NOMO-1 treated with DMSO at 0.1 percent for 48 hours (cell line): ENCODE measurements around the gene ARHGAP26.

ENCODE experiments used
- DNase-seq: peaks from one replicate; lab custom pipeline; 2025; ENCODE audit not compliant: unreplicated experiment; lab: John Stamatoyannopoulos, UW

ARHGAP26 gene

DNA sequence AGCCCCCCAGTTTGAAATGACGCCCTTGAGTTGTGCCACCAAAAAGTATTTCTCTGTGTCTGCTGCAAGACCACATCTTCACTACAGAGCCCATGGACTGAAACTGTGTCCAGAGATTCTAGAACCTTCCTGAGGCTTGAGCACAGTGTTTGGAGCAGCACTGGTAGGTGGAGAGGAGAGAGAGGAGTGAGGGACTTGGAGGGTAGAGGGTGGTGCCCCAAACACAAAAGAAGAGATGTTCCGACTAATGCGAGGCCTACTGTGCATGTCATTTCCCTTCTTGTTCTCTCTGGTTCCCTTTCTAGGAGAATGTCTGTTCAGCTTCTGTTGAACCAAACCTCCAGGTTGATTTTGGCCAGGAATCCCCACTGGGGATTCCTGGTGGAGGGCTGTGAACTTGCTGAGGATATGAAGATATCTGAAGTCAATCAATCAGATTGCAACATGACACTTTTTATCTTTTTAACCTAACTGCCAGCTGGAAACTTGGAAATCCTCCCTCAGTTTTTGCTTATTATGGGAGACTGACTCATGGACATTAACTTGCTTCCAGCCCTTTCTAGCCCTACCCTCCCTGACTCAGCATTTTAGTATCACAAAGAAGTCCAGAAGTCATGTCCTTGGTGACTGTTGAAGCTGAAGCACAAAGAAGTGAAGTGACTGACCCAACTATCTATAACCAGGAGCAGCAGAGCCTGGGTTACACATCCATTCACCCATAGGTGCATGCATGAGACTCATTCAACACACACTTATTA is 478.8 kb downstream of the ARHGAP26 start:
- DNase-seq = no peak

DNA sequence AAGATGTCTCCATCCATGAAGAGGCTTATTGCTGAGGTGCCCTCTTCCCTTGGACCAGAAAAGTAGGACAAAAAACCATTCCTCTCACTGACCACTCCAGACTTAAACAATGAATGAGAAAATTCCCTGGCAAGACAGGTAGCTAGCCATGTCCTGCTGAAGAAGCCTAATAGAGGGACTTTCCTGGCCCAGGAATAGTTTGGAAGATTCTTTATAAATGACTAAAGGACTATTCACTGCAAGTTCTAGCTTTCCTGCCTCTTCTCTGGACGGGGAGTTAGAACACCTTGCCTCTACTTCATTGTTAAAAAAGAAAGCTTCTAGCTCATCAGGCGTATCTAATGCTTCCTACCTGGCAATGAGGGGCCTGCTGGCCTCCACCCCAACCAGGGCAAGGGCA is 479.7 kb downstream of the ARHGAP26 start:
- no peak for DNase-seq

DNA sequence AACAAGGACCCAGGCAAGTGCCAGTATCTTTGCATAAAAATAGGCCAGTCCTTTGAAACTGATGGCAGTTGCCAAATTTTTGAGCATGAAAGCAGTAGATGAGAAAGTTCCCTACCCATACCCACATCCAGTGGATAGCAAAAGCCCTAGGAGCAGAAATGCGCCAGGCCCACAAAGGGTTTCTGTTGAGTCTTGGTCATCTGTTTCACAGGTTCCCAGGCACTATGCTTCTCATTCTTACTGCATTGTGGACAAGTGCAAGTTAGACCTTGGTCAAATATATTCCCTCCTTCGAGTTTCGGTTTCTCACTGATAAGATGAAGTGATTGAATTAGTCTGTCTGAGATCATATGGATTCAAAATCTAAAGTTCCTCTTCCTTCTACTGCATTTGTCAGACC is 481.0 kb downstream of the ARHGAP26 start:
- no peak for DNase-seq

DNA sequence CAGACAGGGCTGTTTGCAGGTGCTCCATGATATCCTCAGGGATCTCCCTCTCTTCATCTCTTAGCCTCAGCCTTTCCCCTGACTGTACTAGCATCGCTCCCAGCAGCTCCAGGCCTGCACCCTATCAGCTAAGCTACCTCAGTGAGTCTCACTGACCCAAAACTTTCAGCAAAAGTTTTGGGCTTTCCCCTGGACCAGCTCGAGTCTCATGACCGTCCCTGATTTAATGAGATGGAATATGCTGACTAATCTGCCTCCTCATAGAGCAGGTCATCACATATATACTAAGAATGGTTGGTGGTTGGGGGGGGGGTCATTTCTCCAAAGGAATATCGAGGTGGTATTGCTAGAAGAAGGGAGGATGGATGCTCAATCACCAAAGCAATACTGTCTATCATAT is 481.8 kb downstream of the ARHGAP26 start:
- DNase-seq = no peak

DNA sequence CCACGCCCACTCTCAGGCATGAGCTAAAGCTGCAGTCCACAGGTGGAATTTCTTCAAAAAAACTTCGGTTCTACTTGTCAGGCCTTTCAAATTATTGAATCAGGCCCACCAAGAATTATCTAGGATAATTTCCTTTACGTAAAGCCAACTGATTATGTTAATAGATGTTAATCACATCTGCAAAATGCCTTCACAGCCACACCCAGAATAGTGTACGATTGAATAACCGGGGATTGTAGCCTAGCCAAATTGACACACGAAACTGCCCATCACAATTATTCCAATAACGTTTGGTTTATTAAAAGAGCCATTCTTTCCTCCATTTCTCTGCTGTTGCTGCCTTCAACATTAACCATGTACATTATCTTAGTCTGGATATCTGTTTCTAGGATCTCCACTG is 484.6 kb downstream of the ARHGAP26 start:
- no peak for DNase-seq

DNA sequence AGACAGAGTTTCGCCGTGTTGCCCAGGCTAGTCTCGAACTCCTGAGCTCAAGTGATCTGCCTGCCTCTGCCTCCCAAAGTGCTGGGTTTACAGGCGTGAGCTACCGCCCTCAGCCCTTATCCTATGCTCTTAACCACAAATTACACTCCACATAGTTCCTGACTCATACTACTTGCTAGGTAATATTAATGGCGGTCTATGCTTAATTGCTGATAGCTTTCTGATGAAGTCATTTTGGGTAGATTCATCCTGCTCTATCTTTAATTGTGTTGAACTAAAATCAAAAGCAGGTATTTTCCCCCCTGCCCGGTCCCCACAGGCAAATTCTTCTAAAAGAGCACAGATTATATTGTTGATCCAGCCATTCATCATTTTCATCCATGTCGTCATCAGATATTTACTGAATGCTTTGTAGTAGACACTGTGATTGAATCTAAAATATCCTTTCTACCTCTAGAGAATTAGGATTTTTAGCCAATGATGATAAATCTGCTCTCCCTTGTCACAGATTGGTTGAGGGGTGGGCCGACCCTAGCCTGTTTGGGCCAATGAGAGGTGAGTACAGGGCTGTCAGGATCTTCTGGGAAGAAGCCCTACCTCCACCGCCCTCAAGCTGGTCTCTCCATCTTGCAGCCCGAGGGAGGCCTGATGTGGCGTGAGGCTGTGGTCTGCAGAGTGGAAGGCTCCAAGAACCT is 488.5 kb downstream of the ARHGAP26 start:
- DNase-seq = no peak

DNA sequence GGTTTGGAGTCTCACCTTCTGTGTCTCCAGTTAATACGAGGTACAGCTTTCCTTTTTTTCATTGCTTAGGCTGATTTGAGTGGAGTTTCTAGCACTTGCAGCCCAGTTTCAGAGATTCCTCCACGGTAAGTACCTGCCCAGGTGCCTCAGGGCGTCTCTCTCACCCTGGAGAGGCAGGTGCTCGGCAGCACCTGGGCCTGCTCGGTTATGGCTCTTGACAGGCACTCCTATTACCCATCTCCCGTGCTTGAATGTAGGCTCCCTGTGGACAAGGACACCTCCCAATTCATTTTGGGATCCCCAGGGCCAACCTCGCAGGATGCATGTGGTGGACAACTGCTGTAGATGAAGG is 489.1 kb downstream of the ARHGAP26 start:
- DNase-seq = no peak

DNA sequence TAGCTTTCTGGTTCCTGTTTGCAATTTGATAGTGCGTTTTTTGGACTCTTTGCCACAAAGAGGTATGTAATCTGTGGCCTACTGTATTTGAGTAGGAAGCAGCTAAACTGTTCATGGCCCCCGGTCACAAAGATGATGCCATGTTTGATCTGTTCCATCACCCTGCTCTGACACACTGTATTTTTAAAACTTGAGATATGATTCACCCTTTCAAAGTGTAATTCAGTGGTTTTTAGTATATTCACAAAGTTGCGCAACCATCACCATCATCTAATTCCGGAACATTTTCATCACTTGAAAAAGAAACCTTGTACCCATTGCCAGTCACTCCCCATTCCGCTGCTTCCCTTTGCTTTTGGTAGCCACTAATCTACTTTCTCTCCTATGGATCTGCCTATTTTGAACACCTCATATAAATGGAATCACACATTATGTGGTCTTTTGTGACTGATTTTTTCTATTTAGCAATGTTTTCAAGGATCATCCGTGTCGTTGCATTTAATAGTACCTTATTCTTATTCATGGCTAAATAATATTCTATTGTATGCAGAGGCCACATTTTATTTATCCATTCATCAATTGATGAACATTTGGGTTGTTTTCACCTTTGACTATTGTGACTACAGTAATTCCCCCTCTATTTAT is 491.7 kb downstream of the ARHGAP26 start:
- DNase-seq = peak; percentile 81

DNA sequence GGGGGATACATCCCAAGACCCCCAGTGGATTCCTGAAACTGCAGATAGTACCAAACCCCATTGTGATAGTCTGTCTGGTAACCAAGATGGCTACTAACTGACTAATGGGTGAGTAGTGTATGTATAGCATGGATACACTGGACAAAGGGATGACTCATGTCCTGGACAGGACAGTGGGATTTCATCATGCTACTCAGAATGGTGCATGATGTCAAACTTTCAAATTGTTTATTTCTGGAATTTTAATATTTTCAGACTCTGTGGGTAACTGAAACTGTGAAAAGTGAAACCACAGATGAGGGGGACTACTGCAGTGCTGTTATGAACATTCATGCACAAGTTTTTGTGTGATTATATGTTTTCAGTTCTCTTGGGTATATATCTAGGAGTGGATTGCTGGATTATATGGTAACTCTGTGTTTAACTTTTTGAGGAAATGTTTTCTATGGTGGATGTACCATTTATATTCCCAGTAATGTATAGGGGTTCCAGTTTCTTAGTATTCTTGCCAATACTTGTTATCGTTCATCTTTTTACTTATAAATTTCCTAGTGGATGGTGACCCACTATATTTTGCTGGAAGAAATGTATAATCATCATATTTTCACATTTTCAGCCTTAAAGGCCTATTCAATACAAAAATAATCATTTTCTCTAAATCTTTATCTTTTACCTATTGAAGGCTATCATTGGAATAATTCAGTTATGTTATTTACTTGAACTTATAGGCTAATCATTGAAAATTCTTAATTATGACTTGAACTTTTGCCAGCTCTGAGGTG is 492.4 kb downstream of the ARHGAP26 start:
- DNase-seq = no peak

DNA sequence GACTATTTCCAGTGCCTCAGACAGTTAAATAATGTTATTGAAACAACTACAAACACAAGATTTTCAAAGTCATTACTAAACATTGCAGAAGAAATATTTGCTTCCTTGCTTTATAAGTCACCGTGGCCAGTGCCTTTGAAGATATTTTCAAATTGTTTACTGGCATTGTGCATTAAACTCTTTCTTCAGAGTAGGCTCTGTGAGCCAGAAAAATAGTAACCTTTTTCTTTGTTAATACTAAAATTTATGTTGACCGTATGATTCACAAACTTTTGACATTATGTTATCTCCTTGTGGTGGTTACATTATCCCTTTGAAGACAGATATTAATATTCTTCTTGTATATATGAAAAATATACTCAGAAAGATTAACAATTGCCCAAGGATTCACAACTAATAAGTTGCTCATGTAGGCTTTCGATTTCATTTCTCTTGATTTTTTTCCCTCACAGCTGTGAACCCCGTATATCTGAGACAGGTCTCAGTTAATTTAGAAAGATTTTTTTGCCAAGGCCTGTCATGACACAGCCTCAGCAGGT is 493.2 kb downstream of the ARHGAP26 start:
- DNase-seq = no peak

DNA sequence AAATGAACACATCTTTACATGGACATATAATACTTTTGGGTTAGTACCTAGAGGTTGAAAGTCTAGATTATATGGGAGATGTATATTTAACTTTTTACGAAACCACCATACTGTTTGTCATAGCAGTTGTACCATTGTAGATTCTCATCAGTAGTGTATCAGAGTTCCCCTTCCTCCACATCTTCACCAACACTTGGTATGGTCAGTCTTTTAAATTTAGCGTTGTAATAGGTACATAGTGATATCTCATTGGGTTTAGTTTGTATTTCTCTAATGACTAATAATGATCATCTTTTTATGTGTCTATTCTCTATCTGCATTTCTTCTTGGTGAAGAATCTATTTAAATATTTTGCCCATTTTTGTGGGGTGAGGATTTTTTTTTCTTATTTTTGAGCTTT is 495.8 kb downstream of the ARHGAP26 start:
- DNase-seq = no peak

DNA sequence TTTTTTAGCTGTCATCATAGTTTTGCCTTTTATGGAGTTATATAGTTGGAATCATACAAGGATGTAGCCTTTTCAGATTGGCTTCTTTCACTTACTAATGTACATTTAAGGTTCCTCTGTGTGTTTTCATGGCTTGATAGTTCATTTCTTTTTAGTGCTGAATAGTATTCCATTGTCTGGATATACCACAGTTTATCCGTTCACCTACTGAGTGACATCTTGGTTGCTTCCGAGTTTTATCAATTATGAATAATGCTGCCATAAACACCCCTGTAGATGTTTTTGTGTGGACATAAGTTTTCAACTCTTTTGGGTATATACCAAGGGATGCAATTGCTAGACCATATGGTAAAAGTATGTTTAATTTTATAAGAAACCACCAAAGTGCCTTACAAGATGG is 497.0 kb downstream of the ARHGAP26 start:
- DNase-seq = no peak

DNA sequence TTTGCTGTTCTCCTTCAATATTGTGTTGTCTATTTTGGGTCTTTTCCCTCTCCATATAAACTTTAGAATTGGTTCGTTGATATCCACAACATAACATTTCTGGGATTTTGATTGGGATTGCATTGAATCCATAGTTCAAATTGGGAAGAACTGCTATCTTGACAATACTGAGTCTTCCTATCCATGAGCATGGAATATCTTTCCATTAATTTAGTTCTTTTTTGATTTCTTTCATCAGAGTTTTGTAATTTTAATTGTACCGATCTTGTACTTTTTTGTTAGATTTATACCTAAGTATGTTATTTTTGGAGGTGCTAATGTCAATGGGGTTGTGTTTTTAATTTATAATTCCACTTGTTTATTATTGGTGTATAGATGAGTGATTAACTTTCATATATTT is 498.2 kb downstream of the ARHGAP26 start:
- DNase-seq = no peak

DNA sequence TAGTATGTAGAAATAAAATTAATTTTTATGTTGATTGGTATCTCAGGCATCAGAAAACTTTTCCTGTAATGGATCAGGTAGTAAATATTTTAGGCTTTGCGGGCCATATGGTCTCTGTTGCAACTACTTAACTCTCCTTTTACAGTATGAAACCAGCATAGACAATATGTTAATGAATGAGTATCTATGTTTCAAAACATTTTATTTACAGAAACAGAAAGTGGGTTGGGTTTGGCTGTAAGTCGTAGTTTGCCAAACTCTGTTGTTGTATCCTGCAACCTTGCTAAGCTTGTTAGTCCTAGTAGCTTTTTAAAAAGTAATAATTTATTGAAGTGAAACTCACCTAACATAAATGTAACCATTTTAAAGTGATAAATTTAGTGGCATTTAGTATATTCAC is 501.3 kb downstream of the ARHGAP26 start:
- DNase-seq = no peak

DNA sequence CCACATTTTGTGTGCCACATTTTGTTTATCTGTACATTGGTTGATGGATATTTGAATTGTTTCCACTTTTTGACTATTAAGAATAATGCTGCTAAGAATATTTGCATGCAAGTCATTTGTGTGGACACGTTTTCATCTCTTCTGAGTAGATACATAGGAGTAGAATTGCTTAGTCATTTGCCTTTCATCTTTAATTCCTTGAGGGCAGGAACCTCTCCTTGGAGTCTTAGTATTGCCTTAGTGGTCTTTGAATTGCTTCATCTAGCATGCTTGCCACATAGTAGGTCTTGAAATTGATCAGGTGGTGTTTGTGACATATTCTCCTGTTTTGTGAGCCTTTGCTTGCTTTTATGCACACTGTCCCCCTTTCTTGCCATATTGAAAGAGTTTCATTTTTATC is 504.8 kb downstream of the ARHGAP26 start:
- no peak for DNase-seq

DNA sequence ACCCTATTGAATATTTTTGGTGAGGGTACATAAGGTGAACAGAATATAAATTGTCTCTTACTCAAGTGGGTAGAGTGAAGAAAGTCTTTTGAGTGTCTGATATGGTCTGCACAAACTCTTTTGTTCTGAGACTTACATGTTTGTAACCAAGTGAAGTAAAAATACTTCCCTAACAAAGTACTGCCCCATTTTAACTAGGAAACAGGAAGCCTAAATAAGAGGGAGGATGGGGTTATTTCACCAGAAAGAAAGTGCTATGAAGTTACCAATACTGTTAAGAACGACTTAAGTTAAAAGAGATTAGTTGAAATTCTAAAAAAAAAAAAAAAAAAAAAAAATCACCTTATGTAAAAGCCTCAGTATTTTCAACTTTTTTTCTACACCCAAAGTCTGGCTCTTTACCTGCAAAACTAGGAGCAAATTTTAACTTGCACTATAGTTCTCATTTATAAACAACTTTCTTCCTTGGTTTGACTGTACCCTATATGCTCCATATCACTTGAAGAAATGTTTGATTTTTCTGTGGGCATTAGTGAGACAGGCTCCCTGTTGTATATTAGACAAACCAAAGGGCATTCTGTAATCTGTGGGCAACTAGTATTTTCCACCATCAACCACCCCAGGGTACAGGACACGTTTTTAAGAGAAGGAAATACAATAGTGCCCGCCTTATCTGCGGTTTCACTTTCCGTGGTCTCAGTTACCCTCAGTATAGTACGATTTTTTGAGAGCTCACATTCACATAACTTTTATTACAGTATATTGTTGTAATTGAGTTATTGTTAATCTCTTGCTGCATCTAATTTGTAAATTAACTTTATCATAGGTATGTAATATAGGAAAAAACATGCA is 505.6 kb downstream of the ARHGAP26 start:
- peak; percentile 15 for DNase-seq

DNA sequence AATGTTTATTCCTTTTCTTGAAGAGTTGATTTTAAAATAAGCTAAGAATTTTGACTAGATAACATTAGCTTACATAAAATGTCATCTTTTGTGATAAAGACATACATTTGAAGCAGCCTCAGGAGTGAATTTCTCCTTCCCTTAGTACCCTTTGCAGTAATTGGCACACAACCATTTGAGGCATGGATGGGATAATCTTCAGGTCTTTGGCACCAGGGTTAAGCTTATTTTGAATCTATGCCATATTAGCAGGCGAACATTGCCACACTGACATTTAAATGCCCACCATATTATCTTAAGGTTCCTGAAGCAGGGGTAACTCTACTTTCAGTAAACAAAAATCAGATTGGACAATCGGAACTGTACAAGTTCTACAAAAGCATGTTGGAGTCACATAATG is 507.4 kb downstream of the ARHGAP26 start:
- DNase-seq = no peak
